GM19239 (cell line): ENCODE results near the gene MARCHF7.
A peak's percentile ranks its signal among the peaks of the same experiment; 100 is the strongest.
"Not testable (repeated sequence)": the region's sequence is repeated elsewhere in the genome, so short reads cannot be mapped to it uniquely, and the experiment has no call there.

Experiments
- DNase-seq: peaks from one replicate; pipeline ENCODE4 v3.0.0; 2011; ENCODE audit warnings: low spot score; ENCODE audit not compliant: insufficient read length
- FAIRE-seq: peaks from 2 replicates; lab custom pipeline; 2011; peaks lifted over from hg19 to GRCh38; lab: Jason Lieb, UNC

Gene MARCHF7

GRCh38 chr2:159712143-159712928 lies at the start of gene MARCHF7:
Gene MARCHF7 (plus strand): TSS chr2:159712506. CDS start chr2:159729023, 16,517 bp downstream.
- DNase-seq (peak; percentile 93), FAIRE-seq (peak; percentile 94)

- DNase-seq, FAIRE-seq: not testable (repeated sequence)
Measured at GRCh38 chr2:159667423-159667822, 44.9 kb upstream of the MARCHF7 start.

- FAIRE-seq (no peak), DNase-seq (no peak)
Measured at GRCh38 chr2:159671047-159671446, 41.3 kb upstream of the MARCHF7 start.

- no peak for DNase-seq
Measured at GRCh38 chr2:159677654-159678053, 34.7 kb upstream of the MARCHF7 start.

GRCh38 chr2:159680692-159681091 lies 31.6 kb upstream of the MARCHF7 start:
- FAIRE-seq = no peak
- DNase-seq = no peak

More at GRCh38 chr2:159677654-159678053, 34.7 kb upstream of the MARCHF7 start:
- FAIRE-seq = no peak

- DNase-seq (no peak), FAIRE-seq (no peak)
Measured at GRCh38 chr2:159683817-159684216, 28.5 kb upstream of the MARCHF7 start.

- DNase-seq (no peak), FAIRE-seq (no peak)
Measured at GRCh38 chr2:159684796-159685195, 27.5 kb upstream of the MARCHF7 start.

- FAIRE-seq = peak; percentile 51
- DNase-seq = no peak
Measured at GRCh38 chr2:159694500-159695040, 17.7 kb upstream of the MARCHF7 start.

GRCh38 chr2:159695795-159696448 lies 16.4 kb upstream of the MARCHF7 start:
- FAIRE-seq (no peak), DNase-seq (no peak)

- DNase-seq = no peak
- no peak for FAIRE-seq
Measured at GRCh38 chr2:159703491-159703890, 8.8 kb upstream of the MARCHF7 start.

GRCh38 chr2:159706385-159706980 lies 5.8 kb upstream of the MARCHF7 start:
- DNase-seq = no peak

GRCh38 chr2:159708066-159708760 lies 4.1 kb upstream of the MARCHF7 start:
- no peak for FAIRE-seq
- DNase-seq = no peak

More at GRCh38 chr2:159706385-159706980, 5.8 kb upstream of the MARCHF7 start:
- no peak for FAIRE-seq

- DNase-seq = no peak
- peak; percentile 14 for FAIRE-seq
Measured at GRCh38 chr2:159710601-159711180, 1.6 kb upstream of the MARCHF7 start.

- DNase-seq = no peak
- FAIRE-seq = no peak
Measured at GRCh38 chr2:159711562-159712142, 654 bp upstream of the MARCHF7 start.

- FAIRE-seq (peak; percentile 78), DNase-seq (no peak)
Measured at GRCh38 chr2:159712929-159713420, 669 bp downstream of the MARCHF7 start.

GRCh38 chr2:159713631-159714246 lies 1.4 kb downstream of the MARCHF7 start:
- FAIRE-seq (peak; percentile 59), DNase-seq (no peak)

GRCh38 chr2:159714247-159714930 lies 2.1 kb downstream of the MARCHF7 start:
- FAIRE-seq (peak; percentile 21), DNase-seq (no peak)

GRCh38 chr2:159715451-159715850 lies 3.1 kb downstream of the MARCHF7 start:
- DNase-seq (no peak), FAIRE-seq (no peak)
